22Rv1 (cell line): ENCODE results near the gene EIPR1.

ENCODE experiments used
- CTCF ChIP-seq: fragments of 450-650 bp; IDR thresholded peaks from 2 replicates; pipeline ENCODE4 v1.5.1; 2017; ENCODE audit warnings: mild to moderate bottlenecking
- ZFX ChIP-seq: fragments of 450-650 bp; IDR thresholded peaks from 2 replicates; pipeline ENCODE4 v1.6.1; 2017; ENCODE audit warnings: antibody characterized with exemption, borderline replicate concordance

- TF ChIP-seq CTCF = no peak
- TF ChIP-seq ZFX = no peak
Observed at GRCh38 chr2:3388412-3388738, 10.8 kb upstream of the EIPR1 start.
